ENCODE results near the gene POLD4.

Gene POLD4

GRCh38 chr11:67309166-67309565 lies 44.2 kb downstream of the POLD4 start:
- no peak overlapping the region for H3K4me2 ChIP-seq (ENCODE audit: insufficient read depth, low read length)
- H3K27me3 ChIP-seq (ENCODE audit: insufficient read depth, low read length, poor library complexity): no peaks in the 10 kb centered on the region
- no peaks in the 10 kb centered on the region for H3K79me2 ChIP-seq (ENCODE audit: insufficient read depth, low read length)
- no peak overlapping the region for H3K27ac ChIP-seq (ENCODE audit: low read length)
- no peaks in the 10 kb centered on the region for H3K4me1 ChIP-seq (ENCODE audit: insufficient read depth, low read length)
- DNase-seq (no peak), ATAC-seq (ENCODE audit: insufficient read depth, low read depth) (no peak)
- H3K9me3 ChIP-seq (ENCODE audit: insufficient read depth, low read length, severe bottlenecking): no peaks in the 10 kb centered on the region
- H3K36me3 ChIP-seq (ENCODE audit: insufficient read depth, low read length): no peaks in the 10 kb centered on the region
- H4K20me1 ChIP-seq (ENCODE audit: insufficient read depth, low read length): no peaks in the 10 kb centered on the region
- H3K9ac ChIP-seq (ENCODE audit: low read depth, low read length): no peak overlapping the region
- H2AFZ ChIP-seq (ENCODE audit: low read depth, low read length): no peak overlapping the region
- H3K4me3 ChIP-seq (ENCODE audit: low read depth in 1 of 2, low read length in 2 of 2): no peak overlapping the region
- TF ChIP-seq CTCF (IDR thresholded peaks at IDR 0.05; ENCODE audit: borderline replicate concordance, extremely low read depth, low read length, poor library complexity, severe bottlenecking) (no peak), EZH2 (IDR thresholded peaks at IDR 0.05; ENCODE audit: borderline replicate concordance, low read depth, low read length, severe bottlenecking) (no peak)

GRCh38 chr11:67308031-67308866 lies 45.1 kb downstream of the POLD4 start:
- no peaks in the 10 kb centered on the region for H3K4me1 ChIP-seq (ENCODE audit: insufficient read depth, low read length)

GRCh38 chr11:67307545-67308001 lies 45.8 kb downstream of the POLD4 start:
- Histone ChIP-seq H4K20me1 (ENCODE audit: insufficient read depth, low read length) (no peaks in the 10 kb centered on the region), H3K4me3 (ENCODE audit: low read depth in 1 of 2, low read length in 2 of 2) (no peak overlapping the region), H3K4me2 (ENCODE audit: insufficient read depth, low read length) (no peak overlapping the region), H3K27me3 (ENCODE audit: insufficient read depth, low read length, poor library complexity) (no peaks in the 10 kb centered on the region), H3K27ac (ENCODE audit: low read length) (no peak overlapping the region), H3K79me2 (ENCODE audit: insufficient read depth, low read length) (no peaks in the 10 kb centered on the region), H3K36me3 (ENCODE audit: insufficient read depth, low read length) (peaks cover 4% of the 10 kb centered on the region; the same call in 1 of the 2 replicates), H2AFZ (ENCODE audit: low read depth, low read length) (no peak overlapping the region), H3K9me3 (ENCODE audit: insufficient read depth, low read length, severe bottlenecking) (no peaks in the 10 kb centered on the region), H3K9ac (ENCODE audit: low read depth, low read length) (no peak overlapping the region), H3K4me1 (ENCODE audit: insufficient read depth, low read length) (no peaks in the 10 kb centered on the region)
- DNase-seq (no peak), ATAC-seq (ENCODE audit: insufficient read depth, low read depth) (no peak)
- no peak for TF ChIP-seq CTCF (IDR thresholded peaks at IDR 0.05; ENCODE audit: borderline replicate concordance, extremely low read depth, low read length, poor library complexity, severe bottlenecking)
- no peak for TF ChIP-seq EZH2 (IDR thresholded peaks at IDR 0.05; ENCODE audit: borderline replicate concordance, low read depth, low read length, severe bottlenecking)

More at GRCh38 chr11:67308031-67308866, 45.1 kb downstream of the POLD4 start:
- ATAC-seq (ENCODE audit: insufficient read depth, low read depth) (no peak), DNase-seq (no peak)
- H3K79me2 ChIP-seq (ENCODE audit: insufficient read depth, low read length): no peaks in the 10 kb centered on the region
- H3K27ac ChIP-seq (ENCODE audit: low read length): no peak overlapping the region
- H2AFZ ChIP-seq (ENCODE audit: low read depth, low read length): no peak overlapping the region
- no peak overlapping the region for H3K4me2 ChIP-seq (ENCODE audit: insufficient read depth, low read length)
- TF ChIP-seq EZH2 (IDR thresholded peaks at IDR 0.05; ENCODE audit: borderline replicate concordance, low read depth, low read length, severe bottlenecking) (no peak), CTCF (IDR thresholded peaks at IDR 0.05; ENCODE audit: borderline replicate concordance, extremely low read depth, low read length, poor library complexity, severe bottlenecking) (no peak)
- H4K20me1 ChIP-seq (ENCODE audit: insufficient read depth, low read length): no peaks in the 10 kb centered on the region
- no peaks in the 10 kb centered on the region for H3K9me3 ChIP-seq (ENCODE audit: insufficient read depth, low read length, severe bottlenecking)
- H3K9ac ChIP-seq (ENCODE audit: low read depth, low read length): no peak overlapping the region; the same call in 1 of the 2 replicates
- no peaks in the 10 kb centered on the region for H3K27me3 ChIP-seq (ENCODE audit: insufficient read depth, low read length, poor library complexity)
- H3K36me3 ChIP-seq (ENCODE audit: insufficient read depth, low read length): no peaks in the 10 kb centered on the region
- H3K4me3 ChIP-seq (ENCODE audit: low read depth in 1 of 2, low read length in 2 of 2): no peak overlapping the region
